GM12892 (cell line): Measurements from ENCODE around the gene NSD1.

Experiments used
- DNase-seq: peaks from one replicate; pipeline ENCODE4 v3.0.0; 2011; ENCODE audit not compliant: insufficient read length
- FAIRE-seq: peaks from 2 replicates; lab custom pipeline; 2011; peaks lifted over from hg19 to GRCh38; lab: Jason Lieb, UNC
- POLR2A ChIP-seq: IDR thresholded peaks from 2 replicates; pipeline ENCODE4 v1.6.1; 2011; ENCODE audit warnings: low read depth, low read length, control low read depth
- POLR2AphosphoS5 ChIP-seq: IDR thresholded peaks from 2 replicates; pipeline ENCODE4 v1.6.1; 2011; ENCODE audit warnings: low read depth, low read length, control low read depth
- TAF1 ChIP-seq: IDR thresholded peaks from 2 replicates; pipeline ENCODE4 v1.6.1; 2011; ENCODE audit warnings: low read depth, mild to moderate bottlenecking, control low read depth, low read length, borderline replicate concordance

Gene NSD1

GRCh38 chr5:177295924-177296323 lies 162.4 kb downstream of the NSD1 start:
- TF ChIP-seq POLR2A (no peak), POLR2AphosphoS5 (no peak), TAF1 (no peak)
- FAIRE-seq (no peak), DNase-seq (no peak)

- FAIRE-seq (no peak), DNase-seq (no peak)
- no peak for TF ChIP-seq TAF1
- no peak for TF ChIP-seq POLR2AphosphoS5
- no peak for TF ChIP-seq POLR2A
Observed at GRCh38 chr5:177296581-177296980, 163.0 kb downstream of the NSD1 start.

- DNase-seq, result no peak
- TF ChIP-seq TAF1 (no peak), POLR2AphosphoS5 (no peak), POLR2A (no peak)
- no peak for FAIRE-seq
Observed at GRCh38 chr5:177297922-177298321, 164.3 kb downstream of the NSD1 start.

GRCh38 chr5:177299697-177300096 lies 166.1 kb downstream of the NSD1 start:
- DNase-seq (no peak), FAIRE-seq (no peak)
- TF ChIP-seq POLR2A (no peak), POLR2AphosphoS5 (no peak), TAF1 (no peak)

- DNase-seq (peak; percentile 48), FAIRE-seq (peak; percentile 90)
- no peak for TF ChIP-seq POLR2AphosphoS5
- no peak; the same call in 1 of the 2 replicates for TF ChIP-seq POLR2A
- TF ChIP-seq TAF1, result no peak
Observed at GRCh38 chr5:177300236-177300880, 166.8 kb downstream of the NSD1 start.

GRCh38 chr5:177300951-177301350 lies 167.4 kb downstream of the NSD1 start:
- DNase-seq (no peak), FAIRE-seq (no peak)
- TF ChIP-seq TAF1, result no peak
- no peak for TF ChIP-seq POLR2AphosphoS5
- no peak for TF ChIP-seq POLR2A

- DNase-seq (no peak), FAIRE-seq (no peak)
- TF ChIP-seq TAF1 (no peak), POLR2AphosphoS5 (no peak), POLR2A (no peak)
Observed at GRCh38 chr5:177301503-177302165, 168.1 kb downstream of the NSD1 start.

GRCh38 chr5:177302354-177303110 lies 169.0 kb downstream of the NSD1 start:
- TF ChIP-seq POLR2A (no peak; the same call in 1 of the 2 replicates), TAF1 (no peak), POLR2AphosphoS5 (no peak; the same call in 1 of the 2 replicates)
- no peak for FAIRE-seq
- DNase-seq, result no peak

- TF ChIP-seq TAF1, result no peak; the same call in 1 of the 2 replicates
- TF ChIP-seq POLR2A, result peak; percentile 55; the same call in 1 of the 2 replicates
- no peak for TF ChIP-seq POLR2AphosphoS5
- DNase-seq (peak; percentile 82), FAIRE-seq (peak; percentile 27)
Observed at GRCh38 chr5:177303121-177303924, 169.8 kb downstream of the NSD1 start, which contains the start of the genes PRELID1 and RAB24. Gene PRELID1, plus strand, starts transcription at chr5:177303799. Its CDS starts 187 bp downstream, at chr5:177303986. Gene RAB24, minus strand, starts transcription at chr5:177303719. Its CDS starts 431 bp downstream, at chr5:177303288.

GRCh38 chr5:177303925-177304391 lies 170.4 kb downstream of the NSD1 start:
- no peak; the same call in 1 of the 2 replicates for TF ChIP-seq POLR2AphosphoS5
- TF ChIP-seq TAF1, result no peak
- no peak for TF ChIP-seq POLR2A
- no peak for DNase-seq
- no peak for FAIRE-seq
